ENCODE measurements around the gene EFCC1.

DNA sequence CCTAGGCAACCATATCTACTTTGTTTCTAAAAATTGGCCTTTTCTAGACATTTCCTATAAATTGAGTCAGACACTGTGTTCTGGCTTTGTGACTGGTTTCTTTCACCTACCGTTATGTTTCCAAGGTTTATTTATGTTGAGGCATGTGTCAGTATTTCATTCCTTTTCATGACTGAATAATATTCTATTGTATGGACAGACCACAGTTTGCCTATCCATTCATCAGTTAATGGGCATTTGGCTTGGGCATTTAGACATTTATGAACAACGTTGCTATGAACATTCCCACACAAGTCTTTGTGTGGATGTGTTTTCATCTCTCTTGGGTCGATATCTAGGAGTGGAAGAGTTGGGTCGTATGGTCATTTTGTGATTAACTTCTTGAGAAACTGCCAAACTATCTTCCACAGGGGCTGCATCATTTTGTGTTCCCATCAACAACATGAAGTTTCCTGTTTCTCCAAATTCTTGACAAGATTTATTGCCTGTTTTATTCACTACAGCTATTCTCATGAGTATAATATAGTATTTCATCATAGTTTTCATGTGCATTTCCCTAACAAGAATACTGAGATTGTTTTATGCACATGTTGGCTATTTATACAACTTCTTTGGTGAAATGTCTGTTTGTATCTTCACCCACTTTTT, 3.5 kb upstream of the EFCC1 start:
- TF ChIP-seq GATA3 (IDR thresholded peaks at IDR 0.05; ENCODE audit: low read depth, low read length) (no peak), GATA2 (IDR thresholded peaks at IDR 0.05; ENCODE audit: low read depth, low read length) (no peak)

Measured in SH-SY5Y (cell line).